ENCODE results near the gene FHL2.

Gene FHL2

GRCh38 chr2:105377871-105378270 is 21.0 kb downstream of the FHL2 start:
- no peak for ATAC-seq

GRCh38 chr2:105376789-105377240 is 22.0 kb downstream of the FHL2 start:
- no peak for ATAC-seq

- no peak for ATAC-seq
Observed at GRCh38 chr2:105376010-105376409, 22.8 kb downstream of the FHL2 start.

- no peak for ATAC-seq
Observed at GRCh38 chr2:105375001-105375561, 23.8 kb downstream of the FHL2 start.

- peak; percentile 36 to 69 for ATAC-seq
Observed at GRCh38 chr2:105373895-105374401, 24.9 kb downstream of the FHL2 start.

GRCh38 chr2:105373344-105373781 is 25.5 kb downstream of the FHL2 start:
- ATAC-seq = no peak

GRCh38 chr2:105371810-105372209 is 27.0 kb downstream of the FHL2 start:
- no peak for ATAC-seq

GRCh38 chr2:105371156-105371555 is 27.7 kb downstream of the FHL2 start:
- no peak for ATAC-seq

GRCh38 chr2:105369777-105370690 is 28.8 kb downstream of the FHL2 start:
- peak; percentile 92 to 94 for ATAC-seq

GRCh38 chr2:105368759-105369408 is 30.0 kb downstream of the FHL2 start:
- no peak for ATAC-seq

GRCh38 chr2:105365206-105365605 is 33.6 kb downstream of the FHL2 start:
- ATAC-seq = no peak

GRCh38 chr2:105364436-105365139 is 34.3 kb downstream of the FHL2 start:
- ATAC-seq = no peak

- ATAC-seq = no peak
Observed at GRCh38 chr2:105362862-105363591, 35.8 kb downstream of the FHL2 start.

- ATAC-seq = peak in 1 of 2 donors; percentile 48
Observed at GRCh38 chr2:105361102-105361889, 37.6 kb downstream of the FHL2 start.

- no peak for ATAC-seq
Observed at GRCh38 chr2:105358593-105358992, 40.3 kb downstream of the FHL2 start.

GRCh38 chr2:105357122-105357521 is 41.7 kb downstream of the FHL2 start:
- no peak for ATAC-seq

GRCh38 chr2:105344704-105345345 is 54.0 kb downstream of the FHL2 start:
- no peak for ATAC-seq

GRCh38 chr2:105339414-105339813 is 59.4 kb downstream of the FHL2 start:
- no peak for ATAC-seq

- no peak for ATAC-seq
Observed at GRCh38 chr2:105338020-105338385, 60.8 kb downstream of the FHL2 start.
